GM12891 (cell line): ENCODE measurements around the gene CIITA.

ENCODE experiments used
- POLR2A ChIP-seq: IDR thresholded peaks from 2 replicates; pipeline ENCODE4 v1.6.1; 2011; ENCODE audit warnings: low read depth, low read length, control low read depth
- TAF1 ChIP-seq: IDR thresholded peaks from 2 replicates; pipeline ENCODE4 v1.6.1; 2011; ENCODE audit warnings: low read depth, low read length, control low read depth

DNA sequence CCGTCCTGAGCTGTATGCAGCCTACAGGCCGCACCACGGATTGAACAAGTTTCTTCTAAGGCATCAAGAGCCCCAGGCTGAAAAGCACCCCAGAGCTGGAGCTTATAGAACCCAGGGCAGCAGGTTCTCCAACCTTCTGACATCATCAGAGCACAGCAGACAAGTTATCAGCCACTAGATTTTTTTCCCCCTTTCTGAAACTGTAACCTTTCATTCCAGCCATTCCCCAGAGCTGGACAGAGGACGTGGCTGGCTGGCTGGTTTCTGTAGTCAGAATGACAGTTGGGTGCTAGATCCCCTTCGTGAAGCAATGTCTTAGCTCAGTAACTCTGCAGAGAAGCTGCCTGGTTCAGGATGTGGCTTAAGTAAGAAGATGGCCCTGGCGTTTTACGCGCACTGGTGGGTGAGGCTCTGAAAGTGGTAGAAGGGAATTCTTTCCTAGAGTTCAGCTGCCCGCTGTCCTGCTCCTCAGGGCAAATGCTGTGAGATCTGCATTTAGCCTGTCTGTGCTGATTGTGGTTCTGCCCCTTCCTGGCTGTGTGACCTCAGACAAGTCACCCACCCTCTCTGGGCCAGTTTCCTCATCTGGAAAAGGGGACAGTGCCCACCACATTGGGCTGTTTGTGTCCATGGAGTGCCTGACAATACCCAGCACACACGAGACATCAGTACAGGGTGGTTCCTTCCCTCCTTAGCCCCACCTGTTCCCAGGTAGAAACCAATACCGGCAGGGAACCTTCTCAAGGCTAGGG is 56.1 kb downstream of the CIITA start:
- TF ChIP-seq POLR2A (no peak), TAF1 (no peak)
